ENCODE results near the gene SAMD1.
A peak's percentile ranks its signal among the peaks of the same experiment; 100 is the strongest.
"Not testable (repeated sequence)": the region's sequence is repeated elsewhere in the genome, so short reads cannot be mapped to it uniquely, and the experiment has no call there.

The SAMD1 gene

DNA sequence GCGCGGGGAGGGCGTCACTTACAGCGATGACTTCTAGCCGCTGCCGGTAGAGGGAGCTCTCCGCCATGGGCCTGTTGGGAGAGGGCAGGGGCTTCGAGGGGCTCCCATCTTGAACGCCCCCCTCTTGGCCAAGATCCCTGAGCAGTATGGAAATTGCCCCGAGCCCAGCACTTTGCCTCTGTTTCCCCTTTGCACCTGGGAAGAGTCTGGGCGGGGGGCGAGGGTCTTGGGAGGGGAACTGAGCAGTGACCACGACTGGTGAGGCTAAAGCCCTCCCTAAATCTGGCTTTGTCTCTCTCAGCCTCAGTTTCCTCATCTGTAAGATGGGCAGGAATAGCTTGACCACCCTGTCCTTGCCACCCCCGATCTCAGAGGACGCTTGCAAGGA, 31.5 kb downstream of the SAMD1 start:
- DNase-seq: no peak

DNA sequence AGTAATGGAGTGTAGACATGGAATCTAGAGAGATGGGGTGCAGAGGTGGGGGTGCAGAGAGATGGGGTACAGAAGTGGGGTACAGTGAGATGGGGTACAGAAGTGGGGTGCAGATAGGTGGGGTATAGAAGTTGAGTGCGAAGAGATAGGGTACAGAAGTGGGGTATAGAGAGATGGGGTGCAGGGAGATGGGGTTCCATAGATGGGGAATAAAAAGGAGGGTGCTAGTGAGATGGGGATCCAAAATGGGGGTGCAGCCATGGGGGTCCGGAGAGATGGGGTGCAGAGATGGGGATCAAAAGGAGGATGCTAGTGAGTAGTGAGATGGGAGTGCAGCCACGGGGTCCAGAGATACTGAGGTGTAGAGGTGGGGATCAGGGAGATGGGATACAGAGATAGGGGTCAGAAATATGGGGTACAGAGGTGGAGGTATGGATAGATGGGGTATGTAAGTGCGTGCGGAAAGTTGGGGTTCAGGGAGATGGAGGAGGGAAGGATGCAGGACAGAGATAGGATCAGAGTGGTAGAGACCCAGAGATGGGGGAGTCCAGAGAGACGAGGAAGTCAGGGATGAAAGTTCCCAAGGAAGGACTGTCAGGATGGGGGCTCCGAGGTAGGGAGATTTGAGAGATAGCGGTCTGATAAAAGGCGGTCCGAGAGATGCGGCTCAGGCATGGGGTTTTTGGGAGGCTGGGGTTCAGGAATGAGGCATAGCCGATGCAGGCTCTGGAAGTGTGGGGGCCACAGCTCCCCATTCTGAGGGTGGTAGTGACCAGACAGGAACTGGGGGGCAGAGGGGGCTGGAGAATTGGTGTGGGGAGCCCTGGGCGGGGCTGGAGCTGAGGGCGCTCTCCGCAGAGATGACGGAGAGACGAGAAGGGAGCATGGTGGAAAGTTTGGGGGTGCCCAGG, 32.1 kb downstream of the SAMD1 start:
- DNase-seq: no peak

DNA sequence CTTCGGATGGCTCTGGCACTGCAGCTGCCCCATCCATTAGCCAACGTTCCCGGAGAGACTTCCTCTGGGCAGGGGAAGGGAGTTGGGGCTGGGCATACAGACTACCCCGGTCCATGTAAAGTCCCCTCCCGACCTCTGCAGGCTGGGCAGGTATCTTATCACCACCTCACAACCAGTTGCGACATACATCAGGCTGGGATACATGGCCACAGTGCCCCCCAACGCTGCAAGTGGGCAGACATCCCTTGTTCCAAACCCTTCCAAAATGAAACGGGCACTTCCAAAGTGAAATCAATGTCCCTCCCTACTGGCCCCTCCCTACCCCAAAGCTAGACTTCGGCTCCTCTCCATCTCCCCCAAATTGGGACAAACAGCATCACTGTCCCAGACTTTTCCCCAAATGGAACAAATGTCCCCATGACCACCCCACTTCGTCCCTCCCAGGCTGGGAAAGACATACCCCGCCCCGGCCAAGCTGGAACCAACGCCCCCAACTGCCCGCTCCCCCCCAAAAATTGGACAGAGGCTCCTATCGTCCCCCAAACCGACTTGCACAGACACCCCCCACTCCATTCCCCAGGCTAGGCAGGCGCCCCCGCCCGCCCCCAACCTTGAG, 33.7 kb downstream of the SAMD1 start:
- DNase-seq: no peak

DNA sequence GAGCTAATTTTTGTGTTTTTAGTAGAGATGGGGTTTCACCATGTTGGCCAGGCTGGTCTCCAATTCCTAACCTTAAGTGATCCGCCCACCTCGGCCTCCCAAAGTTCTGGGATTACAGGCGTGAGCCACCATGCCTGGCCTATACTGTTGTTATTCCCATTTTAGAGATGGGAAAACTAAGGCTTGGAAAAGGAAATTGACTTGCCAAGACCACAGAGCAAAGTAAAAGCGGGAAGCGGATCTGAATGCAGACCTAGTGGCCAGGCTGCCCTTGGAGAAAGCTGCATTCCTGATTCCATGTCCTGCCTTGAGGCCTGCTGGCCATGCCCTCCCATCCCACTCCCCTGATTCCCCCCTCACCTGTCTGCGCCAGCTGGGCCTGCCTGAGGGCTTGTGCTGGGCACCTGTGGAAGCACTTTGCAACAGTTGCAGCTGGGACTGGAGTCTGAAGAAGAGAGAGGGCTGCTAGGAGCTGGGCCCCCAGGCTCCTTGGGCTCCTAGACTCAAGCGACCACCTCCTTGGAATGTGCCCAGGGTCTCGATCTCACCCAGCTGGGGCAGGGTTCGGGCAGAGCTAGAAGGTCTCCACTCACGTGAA, 34.4 kb downstream of the SAMD1 start:
- DNase-seq: no peak

DNA sequence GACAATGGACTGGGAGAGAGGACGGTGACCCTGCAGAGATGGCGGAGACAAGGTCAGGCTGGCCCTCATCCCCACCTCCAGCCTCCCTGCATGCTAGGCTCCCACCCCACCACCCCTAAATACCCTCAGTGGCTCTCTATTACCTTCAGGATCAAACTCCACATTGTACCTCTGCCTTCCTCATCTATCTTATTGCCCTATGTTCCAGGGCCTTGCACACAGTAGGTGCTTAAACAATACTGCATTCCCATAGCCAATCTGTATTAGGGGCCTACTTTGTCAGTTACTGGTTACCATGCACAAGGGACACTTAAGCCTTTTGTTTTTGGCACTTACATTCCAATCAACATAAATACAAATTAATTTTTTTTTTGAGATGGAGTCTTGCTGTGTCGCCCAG, 35.2 kb downstream of the SAMD1 start:
- no peak for DNase-seq

DNA sequence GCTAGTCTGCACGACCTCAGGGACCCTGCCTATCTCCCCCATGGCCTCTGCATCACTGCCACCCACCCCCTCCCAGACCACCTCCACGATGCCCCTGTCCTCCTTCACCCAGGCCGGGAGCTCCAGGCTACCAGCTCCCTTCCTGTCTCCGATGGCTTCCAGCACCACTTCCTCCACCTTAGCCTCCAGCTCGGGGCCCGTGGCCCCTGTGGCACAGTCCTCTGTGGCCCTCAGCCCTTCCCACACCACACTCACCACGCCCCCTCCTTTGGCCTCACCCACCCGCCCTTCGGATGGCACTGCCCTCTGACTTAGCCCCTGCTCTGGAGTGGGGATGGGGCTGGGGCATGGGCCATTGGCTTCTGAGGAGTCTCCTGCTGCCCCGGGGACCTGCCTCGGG, 35.8 kb downstream of the SAMD1 start:
- DNase-seq: no peak

DNA sequence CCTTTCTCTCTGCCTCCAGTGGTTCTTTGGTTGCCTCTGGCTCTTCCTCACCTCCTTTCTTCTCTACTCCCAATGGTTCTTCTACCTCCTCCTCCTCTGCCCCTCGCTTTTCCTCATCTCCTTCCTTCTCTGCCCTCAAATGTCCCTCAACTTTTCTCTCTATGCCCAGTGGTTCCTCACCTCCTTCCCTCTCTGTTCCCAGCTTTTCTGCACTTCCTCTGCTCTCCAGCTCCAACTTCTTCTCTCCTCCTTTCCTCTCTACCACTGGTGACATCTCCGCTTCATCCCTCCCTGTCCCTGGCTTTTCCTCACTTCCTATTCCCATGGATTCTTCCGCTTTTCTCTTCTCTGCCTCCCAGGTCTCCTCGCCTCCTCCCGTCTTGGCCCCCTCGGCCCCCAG, 36.5 kb downstream of the SAMD1 start:
- DNase-seq: no peak

DNA sequence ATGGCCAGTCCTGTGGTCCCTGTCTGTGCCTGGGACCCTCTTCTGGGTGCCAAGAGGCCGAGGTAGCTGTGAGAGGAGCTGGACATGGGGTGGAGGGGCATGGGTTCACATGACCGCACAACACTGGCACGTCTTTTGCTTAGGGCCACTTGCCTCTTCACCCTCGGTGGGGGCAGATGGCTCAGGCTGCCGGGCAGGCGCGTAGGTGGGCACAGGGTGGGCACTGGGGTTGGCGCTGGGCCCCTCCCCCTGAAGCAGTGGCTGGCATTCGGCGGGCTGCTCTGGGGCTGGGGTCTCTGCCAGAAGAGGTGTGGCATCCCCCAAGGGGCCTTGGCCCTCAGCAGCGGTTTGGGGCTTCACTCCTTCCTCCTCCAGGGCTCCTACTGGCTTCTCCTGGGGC, 37.1 kb downstream of the SAMD1 start:
- no peak for DNase-seq

DNA sequence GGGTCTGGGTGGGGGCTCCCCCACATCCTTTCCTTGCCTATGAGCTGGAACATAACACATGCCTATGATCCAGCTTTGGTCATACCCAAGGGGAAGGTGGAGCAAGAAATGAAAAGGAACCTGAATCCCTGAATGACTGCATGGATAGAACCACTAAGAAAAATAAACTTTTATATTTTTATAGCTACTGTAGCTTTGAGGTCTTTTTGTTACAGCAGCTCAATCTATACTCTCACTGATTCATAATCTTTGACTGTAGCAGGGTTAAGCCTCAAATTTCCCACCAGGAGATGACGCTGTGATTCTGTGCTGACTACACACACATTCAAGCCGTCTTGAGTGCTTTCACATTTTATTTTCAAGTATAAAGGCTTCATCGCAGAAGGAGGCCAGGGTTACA, 37.5 kb downstream of the SAMD1 start:
- DNase-seq: no peak

DNA sequence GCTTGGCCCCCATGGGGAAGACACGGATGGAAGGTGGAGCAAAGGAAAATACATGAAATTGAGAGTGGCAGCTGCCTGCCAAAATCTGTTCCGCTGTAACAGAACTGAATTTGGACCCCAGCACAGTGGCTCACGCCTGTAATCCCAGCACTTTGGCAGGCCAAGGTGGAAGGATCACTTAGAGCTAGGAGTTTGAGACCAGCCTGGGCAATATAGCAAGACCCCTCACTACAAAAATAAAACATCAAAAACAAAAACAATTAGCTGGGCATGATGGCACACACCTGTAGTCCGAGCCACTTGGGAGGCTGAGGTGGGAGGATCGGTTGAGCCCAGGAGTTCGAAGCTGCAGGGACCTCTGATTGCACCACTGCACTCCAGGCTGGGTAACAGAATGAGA, 38.1 kb downstream of the SAMD1 start:
- no peak for DNase-seq

DNA sequence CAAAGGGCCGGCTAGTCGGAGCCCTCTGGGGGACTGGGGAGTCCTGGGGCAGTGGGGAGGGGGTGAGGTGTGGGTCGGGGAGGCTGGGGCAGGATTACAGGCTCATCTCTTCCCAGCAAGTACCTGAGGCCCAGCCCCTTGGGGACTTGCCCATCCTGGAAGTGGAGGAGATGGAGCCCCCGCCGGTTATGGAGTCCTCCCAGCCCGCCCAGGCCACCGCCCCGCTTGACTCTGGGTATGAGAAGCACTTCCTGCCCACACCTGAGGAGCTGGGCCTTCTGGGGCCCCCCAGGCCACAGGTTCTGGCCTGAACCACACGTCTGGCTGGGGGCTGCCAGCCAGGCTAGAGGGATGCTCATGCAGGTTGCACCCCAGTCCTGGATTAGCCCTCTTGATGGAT, 38.6 kb downstream of the SAMD1 start:
- no peak for DNase-seq

DNA sequence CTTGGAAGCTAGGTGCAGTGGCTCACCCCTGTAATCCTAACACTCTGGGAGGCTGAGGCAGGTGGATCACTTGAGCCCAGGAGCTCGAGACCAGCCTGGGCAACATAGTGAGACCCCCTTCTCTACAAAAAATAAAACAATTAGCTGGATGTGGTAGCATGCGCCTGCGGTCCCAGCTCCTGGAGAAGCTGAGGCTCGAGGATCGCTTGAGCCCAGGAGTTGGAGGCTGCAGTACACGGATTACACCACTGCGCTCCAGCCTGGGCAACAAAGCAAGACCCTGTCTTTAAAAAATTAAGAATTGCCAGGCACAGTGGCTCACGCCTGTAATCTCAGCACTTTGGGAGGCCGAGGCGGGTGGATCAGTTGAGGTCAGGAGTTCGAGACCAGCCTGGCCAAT, 39.6 kb downstream of the SAMD1 start:
- not testable (repeated sequence) for DNase-seq

DNA sequence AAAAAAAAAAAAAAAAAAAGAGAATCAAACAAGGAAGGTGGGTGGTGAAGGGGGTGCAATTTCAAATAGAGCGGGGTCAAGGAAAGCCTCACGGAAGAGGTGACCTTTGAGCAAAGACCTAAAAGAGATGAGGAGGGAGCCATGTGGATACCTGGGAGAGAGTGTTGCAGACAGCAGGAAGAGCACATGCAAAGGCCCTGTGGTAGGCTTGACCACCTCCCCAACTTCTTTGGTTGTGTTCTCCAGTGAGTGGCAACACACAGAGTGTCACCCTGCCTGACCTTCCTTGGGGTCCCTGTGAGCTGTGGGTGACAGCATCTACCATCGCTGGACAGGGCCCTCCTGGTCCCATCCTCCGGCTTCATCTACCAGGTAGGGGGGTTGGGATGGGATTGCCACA, 40.0 kb downstream of the SAMD1 start:
- DNase-seq: no peak

DNA sequence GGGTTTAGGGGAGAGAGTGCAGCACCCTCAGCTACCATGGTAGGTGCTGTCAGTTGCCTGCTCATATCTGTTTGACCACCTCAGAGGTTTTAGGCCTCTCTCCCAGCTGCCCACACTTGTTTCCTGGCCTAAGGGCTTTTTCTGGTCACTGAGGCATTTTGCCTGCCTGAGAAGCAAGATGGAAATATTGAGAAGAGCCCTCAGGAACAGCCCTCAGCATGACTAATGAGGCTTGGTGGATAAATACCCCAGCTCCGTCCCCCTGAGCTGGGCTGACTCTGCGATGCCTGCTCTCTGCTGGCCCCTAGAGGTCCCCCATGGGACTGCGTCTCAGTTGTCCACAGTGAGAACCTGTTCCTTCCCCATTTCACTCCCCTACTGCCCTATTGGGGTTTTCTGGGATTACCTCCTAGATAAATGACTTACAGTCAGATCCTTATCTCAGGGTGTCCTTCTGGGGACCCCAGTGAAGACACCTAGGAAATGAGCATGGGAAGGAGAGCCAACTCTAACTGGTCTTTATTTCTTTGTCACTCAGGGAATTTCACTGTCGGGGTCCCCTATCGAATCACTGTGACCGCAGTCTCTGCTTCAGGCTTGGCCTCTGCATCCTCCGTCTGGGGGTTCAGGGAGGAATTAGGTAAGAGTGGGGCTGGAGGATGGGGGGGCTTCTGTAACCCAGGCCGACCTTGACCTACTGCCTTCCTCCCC, 42.0 kb downstream of the SAMD1 start:
- DNase-seq: peak; percentile 44

DNA sequence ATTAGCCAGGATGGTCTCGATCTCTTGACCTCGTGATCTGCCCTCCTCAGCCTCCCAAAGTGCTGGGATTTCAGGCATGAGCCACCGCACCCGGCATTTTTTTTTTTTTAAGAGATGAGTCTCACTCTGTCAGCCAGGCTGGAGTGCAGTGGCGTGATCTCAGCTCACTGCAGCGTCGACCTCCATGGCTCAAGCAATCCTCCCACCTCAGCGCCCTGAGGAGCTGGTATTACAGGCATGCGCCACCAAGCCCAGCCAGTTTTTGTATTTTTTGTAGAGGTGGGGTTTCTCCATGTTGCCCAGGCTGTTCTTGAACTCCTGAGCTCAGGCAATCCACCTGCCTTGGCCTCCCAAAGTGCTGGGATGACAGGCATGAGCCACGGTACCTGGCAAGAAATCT, 42.7 kb downstream of the SAMD1 start:
- DNase-seq: not testable (repeated sequence)

DNA sequence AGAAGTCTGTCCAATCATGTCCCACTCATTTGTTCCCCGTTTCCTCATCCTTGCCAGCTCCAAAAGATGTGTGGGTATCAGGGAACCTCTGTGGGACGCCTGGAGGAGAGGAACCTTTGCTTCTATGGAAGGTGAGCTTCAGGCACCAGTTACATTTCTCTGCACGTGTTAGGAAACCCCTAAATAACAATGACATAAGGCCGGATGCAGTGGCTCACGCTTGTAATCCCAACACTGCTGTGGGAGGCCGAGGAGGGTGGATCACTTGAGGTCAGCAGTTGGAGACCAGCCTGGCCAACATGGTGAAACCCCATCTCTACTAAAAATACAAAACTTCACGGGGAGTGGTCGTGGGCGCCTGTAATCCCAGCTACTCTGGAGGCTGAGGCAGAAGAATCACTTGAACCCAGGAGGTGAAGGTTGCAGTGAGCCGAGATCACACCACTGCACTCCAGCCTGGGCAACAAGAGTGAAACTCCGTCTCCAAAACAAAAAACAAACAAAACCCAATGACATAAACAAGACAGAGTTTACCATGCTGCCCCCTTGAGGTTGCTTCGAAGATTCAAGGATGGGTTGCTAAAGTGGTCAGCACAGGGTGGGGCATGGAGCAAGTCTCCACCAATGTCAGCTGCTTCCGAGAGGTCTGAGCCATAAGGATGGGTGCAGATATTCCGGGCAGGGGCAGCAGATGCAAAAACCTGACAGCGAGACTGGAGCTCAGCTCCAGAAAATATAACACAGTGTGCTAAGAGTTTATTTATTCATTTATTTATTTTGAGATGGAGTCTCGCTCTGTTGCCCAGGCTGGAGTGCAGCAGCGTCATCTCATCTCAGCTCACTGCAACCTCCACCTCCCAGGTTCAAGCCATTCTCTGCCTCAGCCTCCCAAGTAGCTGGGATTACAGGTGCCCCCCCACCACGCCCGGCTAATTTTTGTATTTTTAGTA, 47.6 kb downstream of the SAMD1 start:
- not testable (repeated sequence) for DNase-seq

DNA sequence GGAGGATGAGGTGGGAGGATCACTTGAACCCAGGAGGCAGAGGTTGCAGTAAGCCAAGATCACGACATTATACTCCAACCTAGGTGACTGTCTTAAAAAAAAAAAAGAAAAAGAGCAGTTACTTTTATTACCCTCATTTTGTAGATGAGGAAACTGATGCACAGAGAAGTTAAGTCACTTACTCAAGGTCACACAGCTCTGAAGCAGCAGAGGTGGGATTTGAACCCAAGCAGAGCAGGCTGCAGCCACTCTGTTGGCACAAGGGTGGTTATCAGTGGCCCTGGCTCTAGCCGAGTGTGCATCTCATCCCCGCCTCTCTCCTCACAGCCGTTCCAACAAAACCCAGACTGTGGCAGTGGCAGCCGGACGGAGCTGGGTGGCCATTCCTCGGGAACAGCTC, 51.4 kb downstream of the SAMD1 start:
- DNase-seq: no peak
